ENCODE results near the gene PROC.

Gene PROC

GRCh38 chr2:127418300-127419111 is at the start of gene PROC:
TSS of gene PROC (plus strand) at chr2:127418427. CDS start at chr2:127419943, 1,516 bp downstream.
- DNase-seq (ENCODE audit: low read depth), result no peak

GRCh38 chr2:127370010-127370409 is 48.2 kb upstream of the PROC start:
- DNase-seq (ENCODE audit: low read depth), result no peak

- no peak for DNase-seq (ENCODE audit: low read depth)
These were observed 47.2 kb upstream of the PROC start for GRCh38 chr2:127371037-127371436.

GRCh38 chr2:127373362-127374083 is 44.7 kb upstream of the PROC start:
- no peak for DNase-seq (ENCODE audit: low read depth)

- no peak for DNase-seq (ENCODE audit: low read depth)
These were observed 42.0 kb upstream of the PROC start for GRCh38 chr2:127376257-127376656.

- DNase-seq (ENCODE audit: low read depth), result no peak
These were observed 41.0 kb upstream of the PROC start for GRCh38 chr2:127377262-127377661.

- no peak for DNase-seq (ENCODE audit: low read depth)
These were observed 39.5 kb upstream of the PROC start for GRCh38 chr2:127378720-127379119.

- no peak for DNase-seq (ENCODE audit: low read depth)
These were observed 38.4 kb upstream of the PROC start for GRCh38 chr2:127379712-127380355.

GRCh38 chr2:127381762-127382161 is 36.5 kb upstream of the PROC start:
- no peak for DNase-seq (ENCODE audit: low read depth)

- no peak for DNase-seq (ENCODE audit: low read depth)
These were observed 35.4 kb upstream of the PROC start for GRCh38 chr2:127382831-127383230.

- DNase-seq (ENCODE audit: low read depth), result no peak
These were observed 33.7 kb upstream of the PROC start for GRCh38 chr2:127384529-127384928.

GRCh38 chr2:127386246-127386645 is 32.0 kb upstream of the PROC start:
- DNase-seq (ENCODE audit: low read depth), result no peak

GRCh38 chr2:127386764-127387654 is 31.2 kb upstream of the PROC start:
- DNase-seq (ENCODE audit: low read depth), result peak; percentile 51

GRCh38 chr2:127387655-127388422 is 30.4 kb upstream of the PROC start, which contains the start of gene MAP3K2:
TSS of gene MAP3K2 (minus strand) at chr2:127387975. CDS start at chr2:127343129, 44,846 bp downstream.
- peak; percentile 92 for DNase-seq (ENCODE audit: low read depth)

GRCh38 chr2:127388423-127389164 is 29.6 kb upstream of the PROC start:
- DNase-seq (ENCODE audit: low read depth), result no peak

GRCh38 chr2:127389778-127390435 is 28.3 kb upstream of the PROC start:
- DNase-seq (ENCODE audit: low read depth), result no peak

GRCh38 chr2:127392133-127392827 is 25.9 kb upstream of the PROC start:
- no peak for DNase-seq (ENCODE audit: low read depth)

GRCh38 chr2:127392828-127393578 is 25.2 kb upstream of the PROC start:
- no peak for DNase-seq (ENCODE audit: low read depth)
